ENCODE measurements around the gene CENPN.

GRCh38 chr16:80981103-80981502 lies 25.9 kb upstream of the CENPN start:
- no peak for TF ChIP-seq POLR2A (IDR thresholded peaks at IDR 0.05)
- TF ChIP-seq EP300 (IDR thresholded peaks at IDR 0.05): no peak
- TF ChIP-seq POLR2AphosphoS5 (IDR thresholded peaks at IDR 0.05): no peak
